Measurements from ENCODE around the gene FAM163B. TPM values are rescaled to one million over a fixed set of nuclear protein-coding genes. Genes with fewer than 3 reads are reported as not detected.

FAM163B gene
- total and polyA plus RNA-seq, 5 donors from 2014 or later: not detected

DNA sequence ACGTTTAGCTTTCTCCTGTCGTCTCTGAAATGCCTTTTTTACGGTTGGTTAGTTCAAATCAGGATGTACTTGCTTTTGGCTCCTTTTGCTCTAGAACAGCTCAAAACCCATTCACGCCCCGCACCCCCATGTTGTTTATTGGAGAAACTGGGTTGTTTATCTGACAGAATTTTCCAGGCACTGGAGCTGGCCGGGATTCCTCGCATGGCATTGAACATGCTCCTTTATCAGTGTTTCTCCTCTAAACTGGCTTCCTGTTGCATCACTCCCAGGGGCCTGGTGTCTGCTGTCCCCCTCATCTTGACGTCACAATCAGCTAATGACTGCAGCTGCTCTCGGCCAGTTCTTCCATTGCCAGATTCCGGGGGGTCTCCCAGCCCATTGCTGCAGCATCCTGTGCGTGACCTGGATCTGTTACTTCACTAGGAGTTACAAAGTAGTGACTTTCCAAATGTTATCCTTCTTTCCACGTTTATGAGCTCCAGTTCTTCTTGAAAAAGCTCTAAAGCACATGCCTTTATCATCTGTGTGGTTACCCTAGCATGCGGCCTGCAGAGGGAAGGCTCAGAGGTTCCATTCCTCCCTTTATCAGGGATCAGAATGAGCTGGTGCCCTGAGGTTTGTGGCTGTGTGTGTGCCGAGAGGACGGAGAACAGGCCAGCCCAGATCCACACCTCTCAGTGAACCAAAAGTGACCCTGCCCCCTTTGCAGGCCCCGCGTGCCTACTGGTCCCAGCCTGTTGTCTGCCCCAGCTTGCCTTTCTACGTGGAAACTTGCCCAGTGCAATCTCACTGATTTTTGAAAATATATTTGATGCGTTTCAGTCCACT lies 27.5 kb downstream of the FAM163B start:
- peaks cover 0 to 11% (median 0%) of the 10 kb centered on the region in 4 donors for H3K4me1 Mint-ChIP-seq
- no peak overlapping the region for H3K4me3 Mint-ChIP-seq
- ATAC-seq (ENCODE audit: low read depth in 2 of 2): no peak
- Histone ChIP-seq H3K27ac (ENCODE audit: insufficient read depth, low read length, poor library complexity, severe bottlenecking) (no peak overlapping the region), H3K4me3 (ENCODE audit: low read depth, low read length) (no peak overlapping the region), H3K4me1 (ENCODE audit: control insufficient read depth, insufficient read depth, low read length, poor library complexity, severe bottlenecking) (no peaks in the 10 kb centered on the region), H3K9me3 (ENCODE audit: control insufficient read depth in 2 of 2, low read length in 2 of 2) (no peaks in the 10 kb centered on the region), H3K36me3 (ENCODE audit: control insufficient read depth, insufficient read depth, low read length) (no peaks in the 10 kb centered on the region), H3K27me3 (ENCODE audit: control insufficient read depth, insufficient read depth, low read length) (no peaks in the 10 kb centered on the region)
- no peak for DNase-seq
- H3K27ac Mint-ChIP-seq: no peak overlapping the region
- no peaks in the 10 kb centered on the region for H3K36me3 Mint-ChIP-seq
- peaks cover 0 to 2% (median 0%) of the 10 kb centered on the region in 7 donors for H3K9me3 Mint-ChIP-seq
- H3K27me3 Mint-ChIP-seq: peaks cover 14% of the 10 kb centered on the region

DNA sequence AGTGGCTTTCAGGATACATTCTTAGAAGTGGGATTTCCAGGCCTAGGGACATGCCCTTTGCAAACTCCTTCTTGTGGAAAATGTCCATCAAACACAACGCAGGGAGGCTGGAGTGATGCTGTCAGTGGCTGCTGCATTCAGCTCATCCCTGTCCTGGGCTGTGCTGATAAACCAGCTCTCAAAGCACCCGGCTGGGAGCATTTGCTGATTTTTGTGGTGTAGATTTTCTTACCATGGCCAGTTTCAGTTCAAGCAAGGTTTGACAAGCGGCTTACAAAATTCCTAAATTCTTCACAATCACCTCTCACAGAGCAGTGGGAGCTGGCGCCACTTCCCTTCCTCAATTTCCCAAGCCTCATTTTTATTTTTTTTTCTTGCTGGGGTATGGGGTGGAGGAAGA lies 28.2 kb downstream of the FAM163B start:
- no peaks in the 10 kb centered on the region for H3K4me1 ChIP-seq (ENCODE audit: control insufficient read depth, insufficient read depth, low read length, poor library complexity, severe bottlenecking)
- peaks cover 14% of the 10 kb centered on the region for H3K27me3 Mint-ChIP-seq
- no peak overlapping the region for H3K4me3 Mint-ChIP-seq
- H3K9me3 ChIP-seq (ENCODE audit: control insufficient read depth in 2 of 2, low read length in 2 of 2): no peaks in the 10 kb centered on the region
- DNase-seq: no peak
- H3K36me3 ChIP-seq (ENCODE audit: control insufficient read depth, insufficient read depth, low read length): no peaks in the 10 kb centered on the region
- H3K27ac ChIP-seq (ENCODE audit: insufficient read depth, low read length, poor library complexity, severe bottlenecking): no peak overlapping the region
- no peaks in the 10 kb centered on the region for H3K36me3 Mint-ChIP-seq
- H3K9me3 Mint-ChIP-seq: peaks cover 0 to 2% (median 0%) of the 10 kb centered on the region in 7 donors
- ATAC-seq (ENCODE audit: low read depth in 2 of 2): no peak
- no peak overlapping the region for H3K27ac Mint-ChIP-seq
- H3K4me1 Mint-ChIP-seq: peaks cover 0 to 16% (median 0%) of the 10 kb centered on the region in 4 donors
- H3K4me3 ChIP-seq (ENCODE audit: low read depth, low read length): no peak overlapping the region
- no peaks in the 10 kb centered on the region for H3K27me3 ChIP-seq (ENCODE audit: control insufficient read depth, insufficient read depth, low read length)

- no peak for DNase-seq
- Histone ChIP-seq H3K9me3 (ENCODE audit: control insufficient read depth in 2 of 2, low read length in 2 of 2) (no peaks in the 10 kb centered on the region), H3K36me3 (ENCODE audit: control insufficient read depth, insufficient read depth, low read length) (no peaks in the 10 kb centered on the region), H3K4me1 (ENCODE audit: control insufficient read depth, insufficient read depth, low read length, poor library complexity, severe bottlenecking) (no peaks in the 10 kb centered on the region), H3K27me3 (ENCODE audit: control insufficient read depth, insufficient read depth, low read length) (no peaks in the 10 kb centered on the region), H3K27ac (ENCODE audit: insufficient read depth, low read length, poor library complexity, severe bottlenecking) (no peak overlapping the region), H3K4me3 (ENCODE audit: low read depth, low read length) (no peak overlapping the region)
- H3K9me3 Mint-ChIP-seq: peaks cover 0 to 2% (median 0%) of the 10 kb centered on the region in 7 donors
- ATAC-seq (ENCODE audit: low read depth in 2 of 2): no peak
- H3K27ac Mint-ChIP-seq: no peak overlapping the region
- peaks cover 14% of the 10 kb centered on the region for H3K27me3 Mint-ChIP-seq
- H3K4me3 Mint-ChIP-seq: no peak overlapping the region
- peaks cover 0 to 15% (median 0%) of the 10 kb centered on the region in 4 donors for H3K4me1 Mint-ChIP-seq
- H3K36me3 Mint-ChIP-seq: no peaks in the 10 kb centered on the region
Measured at GRCh38 chr9:133580419-133580738, 28.8 kb downstream of the FAM163B start.

GRCh38 chr9:133579601-133580418 lies 29.4 kb downstream of the FAM163B start:
- Mint-ChIP-seq H3K4me1 (peaks cover 0 to 13% (median 0%) of the 10 kb centered on the region in 4 donors), H3K4me3 (no peak overlapping the region), H3K36me3 (no peaks in the 10 kb centered on the region), H3K27me3 (peaks cover 13% of the 10 kb centered on the region), H3K27ac (no peak overlapping the region), H3K9me3 (peaks cover 0 to 2% (median 0%) of the 10 kb centered on the region in 7 donors)
- H3K36me3 ChIP-seq (ENCODE audit: control insufficient read depth, insufficient read depth, low read length): no peaks in the 10 kb centered on the region
- H3K27ac ChIP-seq (ENCODE audit: insufficient read depth, low read length, poor library complexity, severe bottlenecking): no peak overlapping the region
- no peaks in the 10 kb centered on the region for H3K9me3 ChIP-seq (ENCODE audit: control insufficient read depth in 2 of 2, low read length in 2 of 2)
- DNase-seq (no peak), ATAC-seq (ENCODE audit: low read depth in 2 of 2) (no peak)
- no peak overlapping the region for H3K4me3 ChIP-seq (ENCODE audit: low read depth, low read length)
- no peaks in the 10 kb centered on the region for H3K27me3 ChIP-seq (ENCODE audit: control insufficient read depth, insufficient read depth, low read length)
- H3K4me1 ChIP-seq (ENCODE audit: control insufficient read depth, insufficient read depth, low read length, poor library complexity, severe bottlenecking): no peaks in the 10 kb centered on the region

DNA sequence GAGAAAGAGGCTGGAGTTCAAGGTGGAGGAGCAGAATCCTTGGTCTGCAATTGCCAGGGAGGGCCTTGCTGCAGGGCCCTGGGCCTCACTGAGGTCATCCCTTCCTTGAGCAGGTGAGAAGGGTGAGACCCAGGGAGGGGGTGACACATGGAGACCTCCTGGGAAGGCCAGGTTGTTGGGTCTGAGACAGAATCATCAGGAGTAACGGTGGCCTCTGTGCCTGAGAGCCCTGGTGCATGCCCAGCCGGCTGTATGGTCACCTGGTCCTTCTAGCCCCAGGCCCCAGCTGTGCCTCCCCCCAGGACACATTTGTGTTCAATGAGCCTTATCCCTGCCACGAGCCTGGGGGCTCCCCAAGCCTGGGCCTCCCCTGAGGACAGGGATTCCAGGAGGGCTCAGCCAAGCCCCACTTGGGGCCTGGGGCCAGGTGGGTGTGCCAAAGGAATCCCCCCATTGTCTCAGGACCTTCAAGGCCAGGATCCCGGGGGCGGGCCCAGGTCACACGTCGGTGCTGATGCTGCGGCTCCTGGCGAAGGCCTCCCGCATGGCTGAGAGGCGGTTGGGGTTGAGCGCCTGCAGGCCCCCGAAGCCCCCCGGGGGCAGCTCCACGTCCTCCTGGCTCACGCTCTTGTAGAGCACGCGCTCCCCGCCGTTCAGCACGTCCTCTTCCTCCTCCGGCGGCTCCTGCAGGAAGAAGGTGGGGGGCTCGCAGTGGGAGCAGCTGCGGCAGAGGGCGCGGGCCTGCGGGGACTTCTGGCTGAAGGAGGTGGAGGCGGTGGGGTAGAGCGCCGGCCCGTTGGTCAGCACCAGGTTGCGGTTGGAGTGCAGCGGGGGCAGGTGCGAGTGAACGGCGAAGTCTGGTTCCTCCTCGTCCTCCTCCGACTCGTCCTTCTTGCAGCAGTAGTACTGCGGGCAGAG lies 30.4 kb downstream of the FAM163B start:
- no peak overlapping the region for H3K4me3 Mint-ChIP-seq
- no peaks in the 10 kb centered on the region for H3K9me3 Mint-ChIP-seq

GRCh38 chr9:133577737-133578112 lies 31.5 kb downstream of the FAM163B start:
- ATAC-seq (ENCODE audit: low read depth in 2 of 2) (no peak), DNase-seq (no peak)
- Mint-ChIP-seq H3K4me1 (peaks cover 0 to 8% (median 0%) of the 10 kb centered on the region in 4 donors), H3K4me3 (no peak overlapping the region), H3K36me3 (no peaks in the 10 kb centered on the region), H3K27ac (no peak overlapping the region), H3K27me3 (peaks cover 4% of the 10 kb centered on the region), H3K9me3 (no peaks in the 10 kb centered on the region)
- Histone ChIP-seq H3K36me3 (ENCODE audit: control insufficient read depth, insufficient read depth, low read length) (no peaks in the 10 kb centered on the region), H3K9me3 (ENCODE audit: control insufficient read depth in 2 of 2, low read length in 2 of 2) (no peaks in the 10 kb centered on the region), H3K27ac (ENCODE audit: insufficient read depth, low read length, poor library complexity, severe bottlenecking) (no peak overlapping the region), H3K4me3 (ENCODE audit: low read depth, low read length) (no peak overlapping the region), H3K27me3 (ENCODE audit: control insufficient read depth, insufficient read depth, low read length) (no peaks in the 10 kb centered on the region), H3K4me1 (ENCODE audit: control insufficient read depth, insufficient read depth, low read length, poor library complexity, severe bottlenecking) (no peaks in the 10 kb centered on the region)

More for the DNA sequence above, 30.4 kb downstream of the FAM163B start:
- Histone ChIP-seq H3K27me3 (ENCODE audit: control insufficient read depth, insufficient read depth, low read length) (no peaks in the 10 kb centered on the region), H3K9me3 (ENCODE audit: control insufficient read depth in 2 of 2, low read length in 2 of 2) (no peaks in the 10 kb centered on the region), H3K4me3 (ENCODE audit: low read depth, low read length) (no peak overlapping the region), H3K27ac (ENCODE audit: insufficient read depth, low read length, poor library complexity, severe bottlenecking) (no peak overlapping the region), H3K4me1 (ENCODE audit: control insufficient read depth, insufficient read depth, low read length, poor library complexity, severe bottlenecking) (no peaks in the 10 kb centered on the region), H3K36me3 (ENCODE audit: control insufficient read depth, insufficient read depth, low read length) (no peaks in the 10 kb centered on the region)
- ATAC-seq (ENCODE audit: low read depth in 2 of 2): no peak
- Mint-ChIP-seq H3K36me3 (no peaks in the 10 kb centered on the region), H3K27ac (no peak overlapping the region), H3K27me3 (peaks cover 4% of the 10 kb centered on the region), H3K4me1 (peaks cover 0 to 8% (median 0%) of the 10 kb centered on the region in 4 donors)
- no peak for DNase-seq

Data from CD4-positive, CD25-positive, alpha-beta regulatory T cell (primary cell).